ENCODE measurements around the gene BMERB1.

GRCh38 chr16:15566095-15566494 lies 131.7 kb downstream of the BMERB1 start:
- TF ChIP-seq CTCF (IDR thresholded peaks at IDR 0.05), result no peak
- no peak for TF ChIP-seq EP300 (IDR thresholded peaks at IDR 0.05)
- no peak for TF ChIP-seq POLR2A (IDR thresholded peaks at IDR 0.05)
- TF ChIP-seq POLR2AphosphoS5 (IDR thresholded peaks at IDR 0.05), result no peak
